Transverse colon (tissue), 3 donors: ENCODE results near the gene TMTC1.

ENCODE experiments used
- EP300 ChIP-seq: sonication (generic); formaldehyde crosslinking; IDR thresholded peaks from one replicate; pipeline ENCODE4 v1.6.1; 2017; ENCODE audit warnings: antibody characterized with exemption, low read depth
- POLR2A ChIP-seq: fragments of 450-650 bp; IDR thresholded peaks from one replicate; pipeline ENCODE4 v1.6.1; 2016; ENCODE audit warnings: antibody characterized with exemption, mild to moderate bottlenecking, moderate library complexity
- TF ChIP-seq, protein P1 (sequence below), 5 experiments: fragments of 200-600 bp in 3 of 5; fragments of 450-650 bp in 2 of 5; sonication (generic) in 3 of 5; IDR thresholded peaks; 1 replicate in 2 of 5; 2 replicates in 3 of 5; pipeline ENCODE4 v1.5.1; 2016 to 2017; ENCODE audit warnings: antibody characterized with exemption in 5 of 5, inconsistent platforms in 3 of 5, mild to moderate bottlenecking in 2 of 5, moderate library complexity in 1 of 5

- TF ChIP-seq, protein P1, sequence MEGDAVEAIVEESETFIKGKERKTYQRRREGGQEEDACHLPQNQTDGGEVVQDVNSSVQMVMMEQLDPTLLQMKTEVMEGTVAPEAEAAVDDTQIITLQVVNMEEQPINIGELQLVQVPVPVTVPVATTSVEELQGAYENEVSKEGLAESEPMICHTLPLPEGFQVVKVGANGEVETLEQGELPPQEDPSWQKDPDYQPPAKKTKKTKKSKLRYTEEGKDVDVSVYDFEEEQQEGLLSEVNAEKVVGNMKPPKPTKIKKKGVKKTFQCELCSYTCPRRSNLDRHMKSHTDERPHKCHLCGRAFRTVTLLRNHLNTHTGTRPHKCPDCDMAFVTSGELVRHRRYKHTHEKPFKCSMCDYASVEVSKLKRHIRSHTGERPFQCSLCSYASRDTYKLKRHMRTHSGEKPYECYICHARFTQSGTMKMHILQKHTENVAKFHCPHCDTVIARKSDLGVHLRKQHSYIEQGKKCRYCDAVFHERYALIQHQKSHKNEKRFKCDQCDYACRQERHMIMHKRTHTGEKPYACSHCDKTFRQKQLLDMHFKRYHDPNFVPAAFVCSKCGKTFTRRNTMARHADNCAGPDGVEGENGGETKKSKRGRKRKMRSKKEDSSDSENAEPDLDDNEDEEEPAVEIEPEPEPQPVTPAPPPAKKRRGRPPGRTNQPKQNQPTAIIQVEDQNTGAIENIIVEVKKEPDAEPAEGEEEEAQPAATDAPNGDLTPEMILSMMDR (IDR thresholded peaks at IDR 0.05): no peak
- TF ChIP-seq POLR2A (no peak), EP300 (no peak)
Measured at GRCh38 chr12:29492891-29493290, 290.9 kb downstream of the TMTC1 start.
